MCF 10A (cell line): ENCODE data around the gene HYAL4. TPM values are rescaled to one million over a fixed set of nuclear protein-coding genes. Genes with fewer than 3 reads are reported as not detected.

ENCODE experiments used
- BruUV-seq: library from RNA; stranded (reverse); fragments of 400-500 nt; replicated peaks from 2 replicates; lab custom pipeline; 2021; lab: Mats Ljungman, UMichigan
- CTCF ChIA-PET: fragments of 300-600 bp; sonication (Branson Sonifier 250); formaldehyde crosslinking; extraction: SDS; loops from one replicate; lab custom pipeline; 2021; ENCODE audit warnings: antibody characterized with exemption, inconsistent platforms; lab: Yijun Ruan, JAX
- POLR2A ChIA-PET: fragments of 300-600, 350-650 bp; sonication (Branson Sonifier 250); formaldehyde crosslinking; extraction: SDS; loops from one replicate; lab custom pipeline; 2020; ENCODE audit warnings: antibody characterized with exemption, inconsistent platforms; lab: Yijun Ruan, JAX
- DNase-seq: peaks from one replicate; pipeline ENCODE4 v3.0.0-alpha.2; 2018; ENCODE audit not compliant: unreplicated experiment
- H3K27ac Mint-ChIP-seq: one replicate; pipeline ENCODE4 v1.8.0; 2022; ENCODE audit warnings: mild to moderate bottlenecking, low read depth, mixed read lengths; ENCODE audit not compliant: unreplicated experiment
- H3K27me3 Mint-ChIP-seq: one replicate; pipeline ENCODE4 v1.8.0; 2022; ENCODE audit warnings: mixed read lengths; ENCODE audit not compliant: insufficient read depth, unreplicated experiment
- H3K36me3 Mint-ChIP-seq: one replicate; pipeline ENCODE4 v1.8.0; 2022; ENCODE audit warnings: mild to moderate bottlenecking, moderate library complexity, mixed read lengths; ENCODE audit not compliant: insufficient read depth, unreplicated experiment
- H3K4me1 Mint-ChIP-seq: one replicate; pipeline ENCODE4 v1.8.0; 2022; ENCODE audit warnings: mixed read lengths; ENCODE audit not compliant: insufficient read depth, unreplicated experiment
- H3K4me3 Mint-ChIP-seq: one replicate; pipeline ENCODE4 v1.8.0; 2022; ENCODE audit warnings: mild to moderate bottlenecking, moderate library complexity, mixed read lengths; ENCODE audit not compliant: unreplicated experiment
- H3K9me3 Mint-ChIP-seq: one replicate; pipeline ENCODE4 v1.8.0; 2022; ENCODE audit warnings: mixed read lengths; ENCODE audit not compliant: unreplicated experiment
- intact Hi-C: fragments of 100-400 bp; cut with micrococcal nuclease; formaldehyde crosslinking; loops from 2 replicates; pipeline ENCODE4 v1.14.1; 2022
- total RNA-seq: library from RNA; stranded (reverse); gene quantifications from 2 replicates; pipeline ENCODE4 v1.2.3, GENCODE V29; 2022
- TF ChIP-seq, protein P1 (sequence below): fragments of 200-600 bp; IDR thresholded peaks from one replicate; pipeline ENCODE4 v1.8.0; 2022; ENCODE audit warnings: antibody characterized with exemption, mild to moderate bottlenecking; ENCODE audit not compliant: unreplicated experiment

HYAL4 gene
- total RNA-seq, 1 experiment from 2014 or later = not detected

DNA sequence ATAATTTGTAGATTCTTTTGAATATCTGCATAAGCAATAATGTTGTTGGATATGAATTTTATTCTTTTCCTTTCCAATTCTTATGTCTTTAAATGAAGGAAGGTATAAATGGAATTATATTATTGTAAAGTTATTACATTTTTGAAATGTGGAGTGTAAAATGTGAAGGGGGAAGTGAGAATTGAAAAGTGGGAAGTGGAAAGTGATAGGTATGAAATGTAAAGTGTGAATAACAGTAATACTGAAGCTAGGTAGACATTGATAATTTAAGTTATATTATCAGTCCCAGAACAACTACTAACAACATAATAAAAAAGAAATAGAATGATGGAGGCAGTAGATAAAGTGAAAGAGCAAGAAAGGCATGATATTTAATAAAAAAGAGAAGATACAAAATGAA is 39.7 kb upstream of the HYAL4 start:
- H3K36me3 Mint-ChIP-seq = no peaks in the 10 kb centered on the region
- no peak overlapping the region for H3K4me3 Mint-ChIP-seq
- BruUV-seq = no TSS peak
- H3K4me1 Mint-ChIP-seq = no peaks in the 10 kb centered on the region
- peaks cover 8% of the 10 kb centered on the region for H3K9me3 Mint-ChIP-seq
- CTCF ChIA-PET = interaction anchor here (1.0 to 1.2 kb wide), 2 partner anchors 59 to 61 kb away, joined by 3 to 10 read pairs; no protein-coding TSS in a partner anchor
- intact Hi-C loops = no loop called here
- DNase-seq = no peak
- POLR2A ChIA-PET = interaction anchor here (0.6 kb wide), 1 partner anchor 68 kb away, joined by 3 read pairs; no protein-coding TSS in a partner anchor
- no peak overlapping the region for H3K27ac Mint-ChIP-seq
- TF ChIP-seq, protein P1, sequence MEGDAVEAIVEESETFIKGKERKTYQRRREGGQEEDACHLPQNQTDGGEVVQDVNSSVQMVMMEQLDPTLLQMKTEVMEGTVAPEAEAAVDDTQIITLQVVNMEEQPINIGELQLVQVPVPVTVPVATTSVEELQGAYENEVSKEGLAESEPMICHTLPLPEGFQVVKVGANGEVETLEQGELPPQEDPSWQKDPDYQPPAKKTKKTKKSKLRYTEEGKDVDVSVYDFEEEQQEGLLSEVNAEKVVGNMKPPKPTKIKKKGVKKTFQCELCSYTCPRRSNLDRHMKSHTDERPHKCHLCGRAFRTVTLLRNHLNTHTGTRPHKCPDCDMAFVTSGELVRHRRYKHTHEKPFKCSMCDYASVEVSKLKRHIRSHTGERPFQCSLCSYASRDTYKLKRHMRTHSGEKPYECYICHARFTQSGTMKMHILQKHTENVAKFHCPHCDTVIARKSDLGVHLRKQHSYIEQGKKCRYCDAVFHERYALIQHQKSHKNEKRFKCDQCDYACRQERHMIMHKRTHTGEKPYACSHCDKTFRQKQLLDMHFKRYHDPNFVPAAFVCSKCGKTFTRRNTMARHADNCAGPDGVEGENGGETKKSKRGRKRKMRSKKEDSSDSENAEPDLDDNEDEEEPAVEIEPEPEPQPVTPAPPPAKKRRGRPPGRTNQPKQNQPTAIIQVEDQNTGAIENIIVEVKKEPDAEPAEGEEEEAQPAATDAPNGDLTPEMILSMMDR = no peak
- no peaks in the 10 kb centered on the region for H3K27me3 Mint-ChIP-seq

DNA sequence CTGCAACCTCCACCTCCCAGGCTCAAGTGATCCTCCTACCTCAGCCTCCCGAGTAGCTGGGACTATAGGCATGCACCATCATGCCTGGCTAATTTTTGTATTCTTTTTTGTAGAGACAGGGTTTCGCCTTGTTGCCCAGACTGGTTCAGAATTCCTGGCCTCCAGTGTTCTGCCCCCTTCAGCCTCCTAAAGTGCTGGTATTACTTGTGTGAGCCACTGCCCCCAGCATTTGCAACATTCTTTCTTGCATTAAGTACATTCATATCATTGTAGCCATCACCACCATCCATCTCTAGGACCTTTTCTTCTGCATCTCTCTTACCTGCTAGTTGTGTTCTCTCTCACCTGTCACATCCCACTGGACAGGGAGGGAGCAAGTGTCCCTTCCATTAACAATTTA is 35.5 kb upstream of the HYAL4 start:
- Mint-ChIP-seq H3K36me3 (no peaks in the 10 kb centered on the region), H3K9me3 (peaks cover 8% of the 10 kb centered on the region), H3K4me3 (no peak overlapping the region), H3K27ac (no peak overlapping the region), H3K27me3 (no peaks in the 10 kb centered on the region), H3K4me1 (peaks cover 6% of the 10 kb centered on the region)
- ChIA-PET POLR2A (no interaction called here), CTCF (no interaction called here)
- TF ChIP-seq, protein P1 = no peak
- no TSS peak for BruUV-seq
- intact Hi-C loops = no loop called here
- no peak for DNase-seq

DNA sequence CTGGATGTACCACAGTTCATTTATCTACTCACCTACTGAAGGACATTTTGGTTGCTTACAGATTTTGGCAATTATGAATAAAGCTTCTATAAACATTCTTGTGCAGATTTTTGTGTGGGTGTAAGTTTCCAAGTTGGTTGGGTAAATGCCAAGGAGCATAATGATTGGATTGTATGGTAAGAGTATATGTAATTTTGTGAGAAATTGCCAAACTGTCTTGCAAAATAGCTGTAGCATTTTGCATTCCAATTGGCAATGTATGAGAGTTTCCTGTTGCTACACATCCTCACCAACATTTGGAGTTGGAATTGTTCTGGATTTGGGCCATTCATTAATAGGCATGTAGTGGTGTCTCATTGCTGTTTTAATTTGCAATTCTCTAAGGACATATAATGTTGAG is 33.9 kb upstream of the HYAL4 start:
- CTCF ChIA-PET = interaction anchor here (1.9 kb wide), 1 partner anchor 13 kb away, joined by 4 read pairs; no protein-coding TSS in a partner anchor
- peak overlapping the region; percentile 11 for H3K27ac Mint-ChIP-seq

DNA sequence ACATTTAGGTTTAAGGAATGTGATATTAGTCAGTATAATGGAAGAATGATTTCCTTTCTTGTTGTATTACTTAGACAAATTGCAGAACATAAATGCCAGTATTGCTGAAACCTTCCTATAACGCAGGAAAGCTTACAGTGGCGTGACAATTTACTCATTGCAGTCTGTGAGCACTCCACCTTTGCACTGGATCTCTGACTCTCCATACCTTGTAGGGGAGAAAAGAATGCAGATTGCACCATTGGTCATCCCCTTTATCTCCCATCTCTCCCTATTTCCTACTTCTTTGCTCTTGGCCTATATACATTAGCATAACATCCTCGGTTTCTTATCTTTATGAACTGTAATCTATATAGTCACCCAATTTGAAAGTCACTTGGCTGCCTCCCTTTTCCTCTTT is 28.1 kb upstream of the HYAL4 start:
- TF ChIP-seq, protein P1 = no peak
- no peaks in the 10 kb centered on the region for H3K36me3 Mint-ChIP-seq
- BruUV-seq = no TSS peak
- ChIA-PET CTCF (interaction anchor here (0.7 kb wide), 1 partner anchor 41 kb away, joined by 3 read pairs; no protein-coding TSS in a partner anchor), POLR2A (interaction anchor here (1.4 kb wide), 1 partner anchor 18 kb away, joined by 4 read pairs; no protein-coding TSS in a partner anchor)
- no peaks in the 10 kb centered on the region for H3K9me3 Mint-ChIP-seq
- no peaks in the 10 kb centered on the region for H3K27me3 Mint-ChIP-seq
- DNase-seq = no peak
- H3K4me1 Mint-ChIP-seq = peaks cover 6% of the 10 kb centered on the region
- no peak overlapping the region for H3K27ac Mint-ChIP-seq
- H3K4me3 Mint-ChIP-seq = no peak overlapping the region
- intact Hi-C loops = no loop called here

More for the DNA sequence above, 33.9 kb upstream of the HYAL4 start:
- POLR2A ChIA-PET = interaction anchor here (0.7 to 1.4 kb wide), 2 partner anchors 12 to 40 kb away, joined by 3 to 12 read pairs; no protein-coding TSS in a partner anchor
- no peak overlapping the region for H3K4me3 Mint-ChIP-seq
- H3K9me3 Mint-ChIP-seq = peaks cover 8% of the 10 kb centered on the region
- H3K27me3 Mint-ChIP-seq = no peaks in the 10 kb centered on the region
- DNase-seq = peak; percentile 95
- intact Hi-C loops = no loop called here
- TF ChIP-seq, protein P1 = no peak
- BruUV-seq = no TSS peak
- peaks cover 6% of the 10 kb centered on the region for H3K4me1 Mint-ChIP-seq
- no peaks in the 10 kb centered on the region for H3K36me3 Mint-ChIP-seq
